Gastroesophageal sphincter (tissue), 4 donors: ENCODE results near the gene PCNT. TPM values are rescaled to one million over a fixed set of nuclear protein-coding genes. Genes with fewer than 3 reads are reported as not detected.

Experiments
- ATAC-seq: fragments of 150-250 bp; one replicate; pipeline ENCODE4 v1.9.1; 2016; ENCODE audit warnings: mild to moderate bottlenecking, moderate library complexity
- H3K27ac ChIP-seq, 4 donors: fragments of 200-600 bp; sonication (generic) in 3 of 4; 1 replicate in 3 of 4; 2 replicates in 1 of 4; pipeline ENCODE4 v1.5.1; 2016 to 2019
- H3K27me3 ChIP-seq: fragments of 200-600 bp; sonication (generic); one replicate; pipeline ENCODE4 v1.5.1; 2019
- H3K36me3 ChIP-seq, 2 donors: fragments of 200-600 bp; sonication (generic); one replicate each; pipeline ENCODE4 v1.5.1; 2019; ENCODE audit warnings: control low read depth in 1 of 2
- H3K4me1 ChIP-seq, 3 donors: fragments of 200-600 bp; sonication (generic); 1 replicate in 2 of 3; 2 replicates in 1 of 3; pipeline ENCODE4 v1.5.1; 2016 to 2019; ENCODE audit warnings: control low read depth in 2 of 3
- H3K4me3 ChIP-seq, 2 donors: fragments of 200-600 bp; sonication (generic); one replicate each; pipeline ENCODE4 v1.5.1; 2019; ENCODE audit warnings: mild to moderate bottlenecking in 1 of 2, moderate library complexity in 1 of 2
- H3K9me3 ChIP-seq, 3 donors: fragments of 200-600 bp; sonication (generic); one replicate each; pipeline ENCODE4 v1.5.1; 2017 to 2019; ENCODE audit warnings: control low read depth in 2 of 3
- CTCF ChIP-seq, 4 experiments: fragments of 200-600 bp in 2 of 4; fragments of 450-650 bp in 2 of 4; sonication (generic) in 1 of 4; IDR thresholded peaks; one replicate each; pipeline ENCODE4 v1.5.1; 2017 to 2019; ENCODE audit warnings: antibody characterized with exemption in 4 of 4, mild to moderate bottlenecking in 2 of 4, moderate library complexity in 2 of 4
- EP300 ChIP-seq: sonication (generic); formaldehyde crosslinking; IDR thresholded peaks from one replicate; pipeline ENCODE4 v1.6.1; 2017; ENCODE audit warnings: antibody characterized with exemption, mild to moderate bottlenecking
- POLR2A ChIP-seq, 2 donors: fragments of 450-650 bp; IDR thresholded peaks; one replicate each; pipeline ENCODE4 v1.6.1; 2017; ENCODE audit warnings: antibody characterized with exemption in 2 of 2, mild to moderate bottlenecking in 2 of 2, moderate library complexity in 1 of 2
- POLR2AphosphoS5 ChIP-seq: sonication (generic); formaldehyde crosslinking; IDR thresholded peaks from one replicate; pipeline ENCODE4 v1.6.1; 2017; ENCODE audit warnings: antibody characterized with exemption
- WGBS, 2 donors: methylation state at CpG; one replicate each; pipeline ENCODE4 v1.1.5; 2018; ENCODE audit warnings: low coverage in 1 of 2; 5-methylcytosine and 5-hydroxymethylcytosine counted together
- total RNA-seq, 4 donors: library from RNA; depleted of rRNA; stranded (reverse); fragments of >200 nt; gene quantifications; one replicate each; pipeline ENCODE4 v1.1.0, GENCODE V29; 2016

The PCNT gene
- total RNA-seq, 4 donors from 2014 or later = 24.3 to 31.1 (median 27.3) TPM

DNA sequence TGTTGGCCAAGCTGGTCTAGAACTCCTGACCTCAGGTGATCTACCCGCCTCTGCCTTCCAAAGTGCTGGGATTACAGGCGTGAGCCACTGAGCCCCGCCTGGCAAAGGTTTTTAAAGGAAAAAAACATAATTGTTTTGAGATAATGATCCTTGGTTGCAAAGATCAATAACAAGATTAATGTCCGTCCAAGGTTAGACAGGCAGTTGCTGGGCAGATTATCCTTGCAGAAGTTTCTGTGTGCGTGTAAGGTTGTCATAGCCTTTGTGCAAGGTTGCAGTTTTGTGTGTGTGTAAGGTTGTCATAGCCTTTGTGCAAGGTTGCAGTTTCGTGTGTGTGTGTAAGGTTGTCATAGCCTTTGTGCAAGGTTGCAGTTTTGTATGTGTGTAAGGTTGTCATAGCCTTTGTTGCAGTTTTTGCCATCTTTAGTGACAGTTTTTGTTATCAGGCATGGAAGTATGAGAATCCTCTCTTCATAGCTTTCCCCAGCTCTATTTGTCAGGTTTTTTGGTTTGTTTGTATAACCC is 34.2 kb upstream of the PCNT start:
- no peaks in the 10 kb centered on the region for H3K27me3 ChIP-seq
- no peaks in the 10 kb centered on the region for H3K9me3 ChIP-seq
- WGBS, 2 donors = 40 to 51% methylated on average over 3 to 4 of the region's 6 CpGs
- no peak for ATAC-seq
- no peak overlapping the region for H3K4me3 ChIP-seq
- peaks cover 6 to 16% (median 6%) of the 10 kb centered on the region in 3 donors for H3K4me1 ChIP-seq
- TF ChIP-seq CTCF (IDR thresholded peaks at IDR 0.05) (no peak), POLR2AphosphoS5 (no peak), EP300 (no peak)
- no peak overlapping the region for H3K27ac ChIP-seq
- H3K36me3 ChIP-seq = peaks cover 0 to 14% of the 10 kb centered on the region in 2 donors

GRCh38 chr21:46291561-46291960 is 32.4 kb upstream of the PCNT start:
- ATAC-seq = no peak
- TF ChIP-seq POLR2AphosphoS5 = no peak
- TF ChIP-seq POLR2A (IDR thresholded peaks at IDR 0.05) = no peak
- H3K4me1 ChIP-seq = peaks cover 0 to 19% (median 0%) of the 10 kb centered on the region in 3 donors
- H3K36me3 ChIP-seq = peaks cover 0 to 12% of the 10 kb centered on the region in 2 donors
- WGBS, 2 donors = 82% methylated on average over 2 of the region's 2 CpGs; no CpG with 5 or more reads in 1 of the 2 donors
- H3K27me3 ChIP-seq = peaks cover 14% of the 10 kb centered on the region
- no peak overlapping the region for H3K27ac ChIP-seq
- H3K9me3 ChIP-seq = no peaks in the 10 kb centered on the region
- no peak overlapping the region for H3K4me3 ChIP-seq

DNA sequence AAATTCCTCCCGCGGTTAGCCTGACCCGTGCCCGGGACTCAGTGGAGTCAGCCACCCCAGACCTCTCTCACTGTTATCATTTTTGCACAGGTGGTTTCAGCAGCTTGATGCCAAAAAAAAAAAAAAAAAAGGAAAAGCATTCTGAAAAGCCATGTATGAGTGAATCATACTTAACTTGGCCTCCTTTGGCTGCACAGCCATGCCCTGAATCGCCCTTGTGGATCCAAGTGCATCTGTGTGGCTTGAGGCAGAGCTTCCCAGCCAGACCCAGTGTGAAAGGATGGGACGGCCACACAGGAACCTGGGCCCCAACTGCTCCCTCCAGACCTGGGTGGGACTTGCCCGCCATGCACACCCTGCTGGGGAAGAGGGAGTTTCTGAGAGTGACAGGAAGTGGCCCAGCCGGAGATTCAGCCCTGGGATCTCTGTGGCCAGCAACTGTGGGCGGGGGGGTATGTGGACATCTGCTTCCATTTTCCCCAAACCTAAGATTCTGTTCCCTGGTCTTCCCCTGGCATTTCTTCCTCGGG is 29.2 kb upstream of the PCNT start:
- ATAC-seq = no peak
- Histone ChIP-seq H3K36me3 (peaks cover 0 to 18% of the 10 kb centered on the region in 2 donors), H3K27ac (peak overlapping the region in 1 of 4 donors; percentile 70), H3K4me3 (no peak overlapping the region), H3K9me3 (no peaks in the 10 kb centered on the region), H3K27me3 (peaks cover 46% of the 10 kb centered on the region), H3K4me1 (peaks cover 0 to 27% (median 9%) of the 10 kb centered on the region in 3 donors)
- no peak for TF ChIP-seq POLR2AphosphoS5
- no peak for TF ChIP-seq EP300
- TF ChIP-seq POLR2A (IDR thresholded peaks at IDR 0.05) = no peak
- no peak for TF ChIP-seq CTCF (IDR thresholded peaks at IDR 0.05)
- WGBS, 2 donors = 53 to 73% methylated on average over 3 to 5 of the region's 10 CpGs

GRCh38 chr21:46295177-46295770 is 28.7 kb upstream of the PCNT start:
- H3K4me1 ChIP-seq = peaks cover 0 to 27% (median 9%) of the 10 kb centered on the region in 3 donors
- H3K27ac ChIP-seq = peak overlapping the region in 3 of 4 donors; percentile 50 to 70 (median 60)
- H3K9me3 ChIP-seq = no peaks in the 10 kb centered on the region
- TF ChIP-seq POLR2A (IDR thresholded peaks at IDR 0.05) (no peak), CTCF (IDR thresholded peaks at IDR 0.05) (no peak), EP300 (no peak), POLR2AphosphoS5 (no peak)
- peaks cover 50% of the 10 kb centered on the region for H3K27me3 ChIP-seq
- H3K4me3 ChIP-seq = no peak overlapping the region
- WGBS, 2 donors = 44% methylated on average over 7 of the region's 9 CpGs; no CpG with 5 or more reads in 1 of the 2 donors
- no peak for ATAC-seq
- peaks cover 0 to 24% of the 10 kb centered on the region in 2 donors for H3K36me3 ChIP-seq

DNA sequence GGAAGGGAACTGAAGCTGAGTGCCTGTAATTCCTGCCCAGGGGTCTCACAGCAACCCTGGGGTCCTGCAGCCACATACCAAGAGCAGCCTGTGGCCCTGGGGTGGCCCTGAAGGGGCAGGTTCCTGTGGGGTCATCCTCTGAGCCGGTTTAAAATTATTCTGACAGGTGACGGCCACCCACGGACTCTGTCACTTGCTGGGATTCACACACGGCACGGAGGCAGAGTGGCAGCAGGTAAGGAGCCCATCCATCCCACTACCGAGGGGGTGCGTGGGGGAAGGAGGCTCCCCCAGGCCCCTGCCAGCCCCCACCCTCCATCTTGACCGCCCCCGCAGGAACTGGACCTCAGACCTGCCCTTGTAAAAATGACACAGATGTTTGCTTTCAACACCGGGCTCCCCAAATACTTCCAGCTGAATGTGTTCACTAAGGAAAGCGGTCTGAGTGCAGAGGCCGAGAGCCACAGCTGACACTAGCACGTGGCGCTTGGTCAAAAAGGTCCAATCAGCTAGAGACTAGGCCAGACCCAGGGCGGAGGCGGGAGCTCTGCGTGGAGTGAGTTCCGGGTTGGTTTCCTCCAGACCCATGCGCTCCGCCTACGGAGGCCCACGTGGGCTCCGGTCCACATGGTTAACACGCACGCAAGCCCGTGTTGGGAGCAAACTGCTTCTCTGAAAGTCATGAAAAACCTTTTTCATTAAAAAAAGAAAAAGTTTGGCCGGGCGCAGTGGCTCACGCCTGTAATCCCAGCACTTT is 27.8 kb upstream of the PCNT start:
- H3K27me3 ChIP-seq = peaks cover 54% of the 10 kb centered on the region
- peak overlapping the region in 1 of 2 donors; percentile 52 for H3K4me3 ChIP-seq
- TF ChIP-seq CTCF (IDR thresholded peaks at IDR 0.05) (no peak), EP300 (no peak), POLR2A (IDR thresholded peaks at IDR 0.05) (peak in 1 of 2 donors; percentile 21), POLR2AphosphoS5 (peak; percentile 21)
- ATAC-seq = peak; percentile 92
- WGBS, 2 donors = 40 to 52% methylated on average over 1 to 3 of the region's 29 CpGs
- peak overlapping the region; percentile 10 to 70 (median 55) for H3K27ac ChIP-seq
- peaks cover 0 to 27% (median 9%) of the 10 kb centered on the region in 3 donors for H3K4me1 ChIP-seq
- H3K9me3 ChIP-seq = no peaks in the 10 kb centered on the region
- H3K36me3 ChIP-seq = peaks cover 0 to 29% of the 10 kb centered on the region in 2 donors
